HG03066 (cell line): ENCODE data around the gene ARPP21.
"Not testable (repeated sequence)": the region's sequence is repeated elsewhere in the genome, so short reads cannot be mapped to it uniquely, and the experiment has no call there.

ENCODE experiments used
- ATAC-seq: cut with Tn5 transposase; IDR thresholded peaks from one replicate; pipeline ENCODE4 v1.9.1; 2021; ENCODE audit warnings: low read depth; ENCODE audit not compliant: unreplicated experiment

The ARPP21 gene

GRCh38 chr3:35776346-35776745 is 137.0 kb downstream of the ARPP21 start:
- ATAC-seq = no peak

DNA sequence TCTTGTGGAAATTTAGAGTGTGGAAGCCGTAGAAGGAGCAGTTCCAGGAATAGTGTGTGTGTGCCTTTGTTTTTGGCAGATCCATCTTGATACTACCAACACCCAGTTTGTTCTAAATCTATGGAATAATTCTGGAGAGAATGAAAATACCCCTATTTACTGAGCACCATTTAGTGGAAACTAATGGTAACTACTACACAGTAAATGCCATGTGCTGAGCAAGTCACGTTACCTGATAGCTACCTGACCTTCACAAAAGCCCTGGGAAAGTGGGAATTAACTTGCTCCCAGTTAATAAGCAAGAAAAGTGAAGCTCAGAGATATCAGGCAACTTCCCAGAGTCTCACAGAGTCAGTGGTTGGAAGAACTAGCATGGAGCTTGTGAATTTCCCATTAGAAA is 137.7 kb downstream of the ARPP21 start:
- ATAC-seq = no peak

DNA sequence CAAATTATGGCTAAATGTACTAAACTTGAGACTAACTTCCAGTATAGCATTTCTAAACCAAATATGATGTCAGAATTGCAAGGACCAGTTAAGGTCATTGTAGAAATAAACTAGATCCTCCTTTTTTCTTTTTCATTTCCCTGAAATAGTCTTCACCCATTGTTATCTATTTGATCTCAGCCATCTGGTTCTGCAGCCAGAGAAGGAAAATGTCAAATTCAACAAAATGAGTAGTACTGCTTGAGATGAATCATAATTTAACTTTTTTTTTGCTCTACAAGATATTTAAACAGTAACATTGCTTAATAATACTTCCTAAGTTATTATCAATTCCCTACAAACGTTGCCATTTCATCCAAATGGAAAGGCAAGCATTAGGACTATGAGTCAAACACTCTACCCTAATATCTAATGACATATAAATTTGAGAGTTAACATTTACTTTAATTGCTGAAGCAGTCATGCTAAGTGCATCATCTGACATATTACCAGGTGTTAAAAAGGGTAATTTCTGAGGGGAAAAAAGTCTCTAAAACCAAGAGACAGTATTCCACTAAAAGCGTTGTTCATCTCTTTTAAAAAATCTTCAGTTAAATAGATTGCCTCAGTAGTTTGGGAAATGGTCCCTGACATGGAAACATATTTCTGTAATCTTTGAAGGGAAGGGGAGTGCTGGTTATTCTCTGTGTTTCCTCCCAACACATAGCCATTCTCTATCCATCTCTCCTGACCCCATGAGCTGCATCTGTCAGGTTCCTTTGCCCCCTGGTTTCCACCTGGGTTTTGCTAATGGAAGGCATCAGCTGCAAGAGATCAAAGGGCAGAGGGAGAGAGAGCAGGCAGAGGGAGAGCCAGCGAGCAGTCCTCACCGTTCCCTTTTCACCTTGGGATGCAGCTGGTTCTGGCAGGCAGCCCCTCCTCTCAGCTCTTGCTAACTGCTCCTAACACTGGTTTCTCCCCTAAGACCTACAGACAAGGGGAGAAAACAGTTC is 138.5 kb downstream of the ARPP21 start:
- no peak for ATAC-seq

GRCh38 chr3:35779611-35780010 is 140.3 kb downstream of the ARPP21 start:
- no peak for ATAC-seq

DNA sequence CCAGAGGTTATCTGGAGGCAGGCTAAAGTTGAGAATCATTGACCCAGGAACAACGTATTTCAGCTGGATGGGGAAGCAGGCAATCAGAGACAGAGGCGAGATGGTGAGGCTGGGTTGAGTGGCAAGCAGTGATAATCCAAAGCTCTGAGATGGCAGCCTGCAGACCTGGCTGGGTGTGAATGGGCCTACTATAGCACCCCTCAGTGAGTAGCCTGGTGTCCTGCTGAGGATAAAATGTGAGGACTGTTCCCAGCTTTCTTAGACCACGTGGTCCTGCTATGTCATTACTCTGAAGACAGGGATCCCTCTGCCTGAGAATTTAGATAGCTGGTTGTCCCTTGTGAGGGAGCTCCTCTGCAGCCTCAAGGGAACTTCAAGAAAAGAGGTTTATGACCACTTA is 141.5 kb downstream of the ARPP21 start:
- ATAC-seq = no peak

DNA sequence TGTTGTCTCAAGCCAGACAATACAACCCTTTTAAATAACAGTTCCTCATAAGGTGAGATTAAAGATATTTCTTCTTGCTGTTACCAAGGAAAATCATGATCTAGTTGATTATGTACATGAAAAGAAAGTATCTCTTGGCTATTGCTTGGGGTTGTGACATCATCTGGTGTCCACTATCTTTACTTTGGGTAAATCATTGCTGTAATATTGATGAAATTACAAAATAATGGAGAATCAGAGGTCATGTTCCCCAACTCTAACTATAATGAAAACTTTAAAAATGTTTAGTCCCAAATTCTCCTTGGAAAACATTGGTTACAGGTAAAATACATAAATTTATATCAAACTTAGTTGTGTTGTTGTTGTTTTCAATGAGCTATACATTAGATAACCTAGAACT is 142.2 kb downstream of the ARPP21 start:
- ATAC-seq = no peak

GRCh38 chr3:35782355-35782754 is 143.0 kb downstream of the ARPP21 start:
- no peak for ATAC-seq

DNA sequence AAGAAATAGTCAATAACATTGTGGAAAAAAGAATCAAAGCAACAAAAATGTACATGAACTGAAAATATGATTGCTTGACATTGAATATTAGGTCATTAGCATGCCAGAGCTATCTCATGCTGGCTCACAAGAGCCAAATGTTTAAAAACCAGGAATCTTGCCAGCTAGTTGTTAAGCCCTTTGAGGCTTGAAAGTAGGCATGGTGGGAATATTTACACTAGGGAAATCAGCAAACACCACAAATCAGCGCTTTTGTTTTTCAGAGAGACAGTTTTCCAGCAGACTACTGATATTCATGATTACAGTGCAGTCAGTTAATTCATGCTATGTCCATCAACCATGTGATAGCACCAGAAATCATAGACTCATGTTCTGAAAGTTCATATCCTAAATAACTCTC is 144.8 kb downstream of the ARPP21 start:
- no peak for ATAC-seq

GRCh38 chr3:35785234-35785888 is 146.0 kb downstream of the ARPP21 start:
- ATAC-seq = no peak

DNA sequence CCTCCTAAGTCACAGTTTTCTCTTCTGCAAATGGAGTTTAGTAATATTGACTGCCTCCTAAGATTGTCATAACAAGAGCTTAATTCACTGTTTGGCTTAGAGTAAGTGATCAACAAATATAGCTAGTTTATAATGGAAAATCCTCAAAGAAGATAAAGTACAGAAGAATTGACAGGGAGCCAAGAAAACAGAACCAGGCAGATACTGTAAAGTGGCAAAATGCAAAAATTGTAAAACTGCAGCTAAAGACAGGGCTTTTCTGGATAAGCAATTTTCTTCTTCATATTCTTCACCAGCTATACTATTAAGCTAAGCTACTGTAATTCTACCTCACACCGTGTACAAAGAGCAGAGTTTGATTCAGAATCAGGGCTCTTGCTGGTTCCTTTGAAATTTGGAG is 148.6 kb downstream of the ARPP21 start:
- ATAC-seq = no peak

DNA sequence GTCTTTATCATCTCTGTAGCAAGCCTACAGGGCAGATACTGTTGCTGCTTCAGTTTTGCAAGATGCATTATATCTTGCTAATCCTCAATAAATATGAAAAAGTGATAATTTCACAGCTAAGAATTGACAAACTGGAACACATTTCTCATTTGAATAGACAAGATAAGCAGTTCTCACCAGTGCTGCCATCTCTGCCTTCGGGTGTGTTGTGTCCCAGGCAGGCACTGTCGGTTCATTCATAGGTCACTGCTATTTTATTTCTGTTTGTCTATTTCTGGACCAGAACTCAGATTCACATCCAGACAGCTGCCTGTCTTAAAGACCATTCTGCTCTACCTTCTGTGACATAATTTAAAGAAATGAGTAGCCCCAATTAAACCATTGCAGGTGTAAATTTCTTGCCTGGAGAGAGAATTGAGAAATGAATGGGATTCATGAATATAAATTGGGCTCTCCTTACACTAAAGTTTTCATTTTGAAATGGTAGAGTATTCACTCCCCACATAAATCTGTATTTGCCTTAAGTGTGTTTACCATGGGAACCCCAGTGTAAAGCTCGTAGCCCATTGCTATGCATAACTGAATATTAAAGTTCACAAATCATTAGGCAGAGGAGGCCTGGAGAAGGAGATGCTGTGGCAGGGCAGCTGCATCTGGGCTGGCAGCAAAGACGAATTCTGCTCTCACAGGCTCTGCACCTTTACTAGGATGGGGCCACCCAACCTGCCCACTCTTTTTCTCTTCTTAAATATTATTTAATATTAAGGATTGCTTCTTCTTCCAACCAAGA is 149.9 kb downstream of the ARPP21 start:
- ATAC-seq = no peak

DNA sequence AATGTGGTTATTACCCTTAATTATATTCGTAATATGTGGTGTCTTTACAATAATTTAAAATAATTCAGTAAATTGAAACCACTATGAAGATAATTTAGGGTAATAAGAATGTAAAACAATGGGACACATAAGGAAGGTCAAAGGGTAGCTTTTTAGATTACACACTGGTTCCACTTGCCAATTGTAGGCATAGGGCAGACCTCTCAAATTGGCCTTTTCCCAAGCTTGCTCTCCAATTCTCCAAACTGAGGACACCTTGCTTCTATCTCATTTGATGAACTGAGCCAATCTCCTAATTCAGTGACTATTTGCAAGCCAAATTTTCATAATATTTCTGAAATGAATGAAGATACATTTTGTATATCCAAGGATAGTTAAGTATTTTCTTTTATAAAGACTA is 151.4 kb downstream of the ARPP21 start:
- ATAC-seq = no peak

- no peak for ATAC-seq
Measured at GRCh38 chr3:35793667-35794066, 154.3 kb downstream of the ARPP21 start.

GRCh38 chr3:35800960-35801459 is 161.7 kb downstream of the ARPP21 start:
- ATAC-seq = no peak

- ATAC-seq = no peak
Measured at GRCh38 chr3:35814531-35814930, 175.2 kb downstream of the ARPP21 start.

DNA sequence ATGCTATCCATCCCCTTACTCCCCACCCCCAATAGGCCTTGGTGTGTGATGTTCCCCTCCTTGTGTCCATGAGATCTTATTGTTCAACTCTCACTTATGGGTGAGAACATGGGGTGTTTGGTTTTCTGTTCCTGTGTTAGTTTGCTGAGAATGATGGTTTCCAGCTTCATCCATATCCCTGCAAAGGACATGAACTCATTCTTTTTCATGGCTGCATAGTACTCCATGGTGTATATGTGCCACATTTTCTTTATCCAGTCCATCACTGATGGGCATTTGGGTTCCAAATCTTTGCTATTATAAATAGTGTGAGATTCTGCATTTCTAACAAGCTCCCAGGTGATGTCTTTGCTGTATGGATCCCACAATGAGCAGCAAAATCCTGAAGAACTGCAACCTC is 176.5 kb downstream of the ARPP21 start:
- not testable (repeated sequence) for ATAC-seq

- no peak for ATAC-seq
Measured at GRCh38 chr3:35817216-35817615, 177.9 kb downstream of the ARPP21 start.

DNA sequence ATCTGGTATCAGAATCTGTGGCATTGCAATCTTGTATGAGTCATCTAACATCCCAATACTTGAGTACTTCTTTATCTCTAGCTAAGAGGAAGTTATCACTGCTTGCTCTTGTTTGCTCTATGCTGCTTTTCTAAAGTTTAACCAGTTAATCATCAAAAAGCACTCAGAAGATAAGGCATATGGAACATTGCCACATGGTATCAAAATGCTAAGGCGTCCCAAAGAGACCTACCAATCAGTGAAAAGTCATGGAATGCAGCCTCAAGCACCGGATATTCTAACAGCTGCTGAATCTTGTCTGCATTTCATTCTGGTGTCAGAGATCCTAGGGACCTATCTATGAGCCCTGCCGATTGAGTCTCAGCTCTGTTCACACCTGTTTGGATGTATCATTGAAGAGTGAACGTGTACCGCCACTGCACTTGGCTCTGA is 192.8 kb downstream of the ARPP21 start:
- no peak for ATAC-seq
